Cardiac muscle cell (in vitro differentiated cells and primary cell): ENCODE data around the gene CTNNA3. TPM values are rescaled to one million over a fixed set of nuclear protein-coding genes. Genes with fewer than 3 reads are reported as not detected.

Source experiments
- DNase-seq, 2 donors: peaks; one replicate each; pipeline versions ENCODE4 v3.0.0 to v3.0.0-alpha.2; 2010 to 2017; ENCODE audit warnings: low read depth in 1 of 2, low spot score in 1 of 2
- H3K27ac ChIP-seq: fragments of 200-600 bp; sonication (generic); 2 replicates; pipeline ENCODE4 v1.5.1; 2016
- H3K27me3 ChIP-seq: fragments of 200-600 bp; sonication (generic); 2 replicates; pipeline ENCODE4 v1.6.0; 2016; ENCODE audit warnings: control low read depth
- H3K36me3 ChIP-seq: fragments of 200-600 bp; sonication (generic); 2 replicates; pipeline ENCODE4 v1.5.1; 2016; ENCODE audit warnings: control low read depth
- H3K4me1 ChIP-seq: fragments of 200-600 bp; sonication (generic); 2 replicates; pipeline ENCODE4 v1.8.1; 2017; ENCODE audit warnings: low read depth, mild to moderate bottlenecking, mixed run types
- H3K4me3 ChIP-seq: fragments of 200-600 bp; sonication (generic); 2 replicates; pipeline ENCODE4 v1.5.1; 2016; ENCODE audit warnings: mild to moderate bottlenecking
- H3K9me3 ChIP-seq: fragments of 200-600 bp; sonication (generic); 2 replicates; pipeline ENCODE4 v1.5.1; 2017; ENCODE audit warnings: low read depth, mild to moderate bottlenecking, control low read depth
- CTCF ChIP-seq: IDR thresholded peaks from 2 replicates; pipeline ENCODE4 v1.5.1; 2012; ENCODE audit warnings: low read depth, mild to moderate bottlenecking, low read length
- polyA plus RNA-seq: library from polyadenylated mRNA; unstranded; fragments of >200 nt; fragmentation: Nextera tagmentation; extraction: Ambion mirVana; gene quantifications from 2 replicates; pipeline ENCODE4 v1.2.1, GENCODE V29; 2016
- total RNA-seq: library from RNA; depleted of rRNA; stranded (reverse); fragments of >200 nt; gene quantifications from 2 replicates; pipeline ENCODE4 v1.2.3, GENCODE V29; 2016

The CTNNA3 gene
- total and polyA plus RNA-seq, 2 experiments from 2014 or later: 55.8 to 71.7 TPM

- no peaks in the 10 kb centered on the region for H3K9me3 ChIP-seq
- TF ChIP-seq CTCF: no peak
- H3K27ac ChIP-seq: no peak overlapping the region
- H3K27me3 ChIP-seq: no peaks in the 10 kb centered on the region
- no peak overlapping the region for H3K4me3 ChIP-seq
- no peak for DNase-seq
- peaks cover 22% of the 10 kb centered on the region for H3K4me1 ChIP-seq
- H3K36me3 ChIP-seq: no peaks in the 10 kb centered on the region
Observed at GRCh38 chr10:67385566-67385965, 310.4 kb downstream of the CTNNA3 start.

- Histone ChIP-seq H3K9me3 (no peaks in the 10 kb centered on the region), H3K36me3 (no peaks in the 10 kb centered on the region), H3K27ac (no peak overlapping the region), H3K4me3 (no peak overlapping the region), H3K27me3 (no peaks in the 10 kb centered on the region), H3K4me1 (peaks cover 22% of the 10 kb centered on the region)
- no peak for DNase-seq
- TF ChIP-seq CTCF: no peak
Observed at GRCh38 chr10:67385089-67385488, 310.9 kb downstream of the CTNNA3 start.

GRCh38 chr10:67331121-67331910 is 364.7 kb downstream of the CTNNA3 start:
- no peak overlapping the region for H3K27ac ChIP-seq
- TF ChIP-seq CTCF: no peak
- H3K4me1 ChIP-seq: no peaks in the 10 kb centered on the region
- H3K9me3 ChIP-seq: no peaks in the 10 kb centered on the region
- DNase-seq: no peak
- no peak overlapping the region for H3K4me3 ChIP-seq
- H3K36me3 ChIP-seq: no peaks in the 10 kb centered on the region
- no peaks in the 10 kb centered on the region for H3K27me3 ChIP-seq

- Histone ChIP-seq H3K36me3 (no peaks in the 10 kb centered on the region), H3K9me3 (no peaks in the 10 kb centered on the region)
Observed at GRCh38 chr10:67327626-67328535, 368.1 kb downstream of the CTNNA3 start.

GRCh38 chr10:67319976-67320375 is 376.0 kb downstream of the CTNNA3 start:
- no peak overlapping the region for H3K27ac ChIP-seq
- H3K36me3 ChIP-seq: no peaks in the 10 kb centered on the region
- H3K4me3 ChIP-seq: no peak overlapping the region
- peaks cover 4% of the 10 kb centered on the region for H3K4me1 ChIP-seq
- no peak for TF ChIP-seq CTCF
- H3K27me3 ChIP-seq: no peaks in the 10 kb centered on the region
- H3K9me3 ChIP-seq: no peaks in the 10 kb centered on the region
- no peak for DNase-seq

More at GRCh38 chr10:67327626-67328535, 368.1 kb downstream of the CTNNA3 start:
- Histone ChIP-seq H3K4me1 (no peaks in the 10 kb centered on the region), H3K4me3 (no peak overlapping the region), H3K27ac (no peak overlapping the region), H3K27me3 (no peaks in the 10 kb centered on the region)
- DNase-seq: no peak
- TF ChIP-seq CTCF: no peak
